ENCODE results near the gene SLC34A1.

The SLC34A1 gene

GRCh38 chr5:177445917-177446199, 61.6 kb downstream of the SLC34A1 start:
- Histone ChIP-seq H3K27ac (no peak overlapping the region), H3K9ac (ENCODE audit: insufficient read length) (no peak overlapping the region), H3K36me3 (ENCODE audit: insufficient read depth, low read length) (no peaks in the 10 kb centered on the region), H3K4me3 (peak overlapping the region; percentile 88), H3K9me3 (ENCODE audit: low read depth, low read length) (no peaks in the 10 kb centered on the region)
- TF ChIP-seq EZH2 (IDR thresholded peaks at IDR 0.05) (no peak), POLR2AphosphoS5 (IDR thresholded peaks at IDR 0.05; ENCODE audit: borderline replicate concordance, low read depth, low read length) (no peak), FOXP2 (optimal IDR thresholded peaks at IDR 0.05; ENCODE audit: control extremely low read depth, extremely low read length, insufficient read depth) (no peak)
- no peak for DNase-seq (ENCODE audit: low read depth, low spot score)

- Histone ChIP-seq H3K9me3 (ENCODE audit: low read depth, low read length) (no peaks in the 10 kb centered on the region), H3K36me3 (ENCODE audit: insufficient read depth, low read length) (no peaks in the 10 kb centered on the region), H3K9ac (ENCODE audit: insufficient read length) (peak within 1 kb of the TSS; percentile 70), H3K27ac (no peak within 1 kb of the TSS), H3K4me3 (peak within 1 kb of the TSS; percentile 88)
- peak; percentile 41; the same call in 1 of the 2 replicates for TF ChIP-seq POLR2AphosphoS5 (IDR thresholded peaks at IDR 0.05; ENCODE audit: borderline replicate concordance, low read depth, low read length)
- TF ChIP-seq FOXP2 (optimal IDR thresholded peaks at IDR 0.05; ENCODE audit: control extremely low read depth, extremely low read length, insufficient read depth): no peak
- no peak for DNase-seq (ENCODE audit: low read depth, low spot score)
These were observed 62.2 kb downstream of the SLC34A1 start, which contains the start of gene PRR7 for GRCh38 chr5:177446200-177447065. PRR7 (plus strand) TSS chr5:177446814; CDS start chr5:177455068, 8,254 bp downstream.

- Histone ChIP-seq H3K36me3 (ENCODE audit: insufficient read depth, low read length) (no peaks in the 10 kb centered on the region), H3K27ac (no peak overlapping the region), H3K9me3 (ENCODE audit: low read depth, low read length) (no peaks in the 10 kb centered on the region), H3K4me3 (peak overlapping the region; percentile 88), H3K9ac (ENCODE audit: insufficient read length) (peak overlapping the region; percentile 70)
- DNase-seq (ENCODE audit: low read depth, low spot score): no peak
- TF ChIP-seq FOXP2 (optimal IDR thresholded peaks at IDR 0.05; ENCODE audit: control extremely low read depth, extremely low read length, insufficient read depth) (no peak), POLR2AphosphoS5 (IDR thresholded peaks at IDR 0.05; ENCODE audit: borderline replicate concordance, low read depth, low read length) (no peak; the same call in 1 of the 2 replicates), EZH2 (IDR thresholded peaks at IDR 0.05) (no peak)
These were observed 62.9 kb downstream of the SLC34A1 start for GRCh38 chr5:177447066-177447610.

GRCh38 chr5:177447611-177448243, 63.5 kb downstream of the SLC34A1 start:
- Histone ChIP-seq H3K9ac (ENCODE audit: insufficient read length) (no peak overlapping the region), H3K9me3 (ENCODE audit: low read depth, low read length) (no peaks in the 10 kb centered on the region), H3K36me3 (ENCODE audit: insufficient read depth, low read length) (no peaks in the 10 kb centered on the region), H3K27ac (no peak overlapping the region), H3K4me3 (peak overlapping the region; percentile 59)
- TF ChIP-seq POLR2AphosphoS5 (IDR thresholded peaks at IDR 0.05; ENCODE audit: borderline replicate concordance, low read depth, low read length) (0 out of 2 replicates have a peak, but pooled peaks have one; percentile 4), FOXP2 (optimal IDR thresholded peaks at IDR 0.05; ENCODE audit: control extremely low read depth, extremely low read length, insufficient read depth) (no peak)
- no peak for DNase-seq (ENCODE audit: low read depth, low spot score)
